ENCODE measurements around the gene PCBP1. TPM values are rescaled to one million over a fixed set of nuclear protein-coding genes. Genes with fewer than 3 reads are reported as not detected.

The PCBP1 gene
- total and polyA plus RNA-seq, 3 donors from 2014 or later = 144 to 270 (median 200) TPM

DNA sequence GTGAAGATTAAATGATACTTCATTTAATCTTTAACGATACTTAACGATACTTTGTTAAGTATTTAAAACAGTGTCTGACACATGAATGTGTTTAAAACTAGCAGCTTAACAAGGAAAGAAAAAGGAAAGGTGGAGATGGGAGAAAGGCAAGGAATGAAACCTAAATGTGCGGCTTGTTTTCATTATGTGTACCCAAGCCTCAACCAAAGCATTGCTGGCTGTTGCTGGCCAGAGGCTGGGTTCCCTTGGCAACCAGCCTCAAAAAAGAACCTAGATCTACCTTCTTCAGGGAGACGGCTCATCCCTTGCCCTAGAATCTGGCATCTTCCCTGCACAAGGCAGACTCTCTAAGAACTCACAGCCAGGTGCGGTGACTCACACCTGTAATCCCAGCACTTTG lies 13.8 kb upstream of the PCBP1 start:
- TF ChIP-seq, protein P1, sequence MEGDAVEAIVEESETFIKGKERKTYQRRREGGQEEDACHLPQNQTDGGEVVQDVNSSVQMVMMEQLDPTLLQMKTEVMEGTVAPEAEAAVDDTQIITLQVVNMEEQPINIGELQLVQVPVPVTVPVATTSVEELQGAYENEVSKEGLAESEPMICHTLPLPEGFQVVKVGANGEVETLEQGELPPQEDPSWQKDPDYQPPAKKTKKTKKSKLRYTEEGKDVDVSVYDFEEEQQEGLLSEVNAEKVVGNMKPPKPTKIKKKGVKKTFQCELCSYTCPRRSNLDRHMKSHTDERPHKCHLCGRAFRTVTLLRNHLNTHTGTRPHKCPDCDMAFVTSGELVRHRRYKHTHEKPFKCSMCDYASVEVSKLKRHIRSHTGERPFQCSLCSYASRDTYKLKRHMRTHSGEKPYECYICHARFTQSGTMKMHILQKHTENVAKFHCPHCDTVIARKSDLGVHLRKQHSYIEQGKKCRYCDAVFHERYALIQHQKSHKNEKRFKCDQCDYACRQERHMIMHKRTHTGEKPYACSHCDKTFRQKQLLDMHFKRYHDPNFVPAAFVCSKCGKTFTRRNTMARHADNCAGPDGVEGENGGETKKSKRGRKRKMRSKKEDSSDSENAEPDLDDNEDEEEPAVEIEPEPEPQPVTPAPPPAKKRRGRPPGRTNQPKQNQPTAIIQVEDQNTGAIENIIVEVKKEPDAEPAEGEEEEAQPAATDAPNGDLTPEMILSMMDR (IDR thresholded peaks at IDR 0.05) = no peak
- TF ChIP-seq POLR2A (IDR thresholded peaks at IDR 0.05) = no peak
- H3K4me1 ChIP-seq = peaks cover 14% of the 10 kb centered on the region
- H3K36me3 ChIP-seq (ENCODE audit: low read depth, missing control alignments) = peaks cover 4% of the 10 kb centered on the region

DNA sequence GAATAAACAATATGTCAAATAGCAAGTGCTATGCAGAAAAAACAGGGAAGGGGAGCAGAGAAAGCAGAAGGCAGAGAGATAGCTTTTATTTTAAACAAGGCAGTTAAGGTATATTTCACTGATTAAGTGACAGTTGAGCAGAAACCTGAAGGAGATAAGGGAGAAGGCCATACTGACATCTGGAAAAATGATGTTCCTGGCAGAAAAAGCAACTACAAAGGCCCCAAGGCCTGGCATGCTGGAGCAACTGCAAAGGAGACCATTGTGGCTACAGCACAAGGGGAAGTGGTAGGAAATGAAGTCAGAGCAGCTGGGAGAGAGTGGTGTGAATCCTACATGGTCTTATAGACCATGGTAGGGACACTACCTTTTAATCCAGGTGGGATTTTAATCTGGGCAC lies 8.9 kb upstream of the PCBP1 start:
- H3K27ac ChIP-seq = peak overlapping the region in 1 of 2 donors; percentile 8

More for the DNA sequence above, 13.8 kb upstream of the PCBP1 start:
- Histone ChIP-seq H3K4me3 (no peak overlapping the region), H3K27me3 (no peaks in the 10 kb centered on the region), H3K9me3 (no peaks in the 10 kb centered on the region), H3K27ac (no peak overlapping the region)
- DNase-seq = no peak
- WGBS, 2 donors = 69 to 76% methylated on average over 5 of the region's 5 CpGs
- intact Hi-C loops (cut with DNase I; ENCODE audit: low total_unique reads) = no loop called here

DNA sequence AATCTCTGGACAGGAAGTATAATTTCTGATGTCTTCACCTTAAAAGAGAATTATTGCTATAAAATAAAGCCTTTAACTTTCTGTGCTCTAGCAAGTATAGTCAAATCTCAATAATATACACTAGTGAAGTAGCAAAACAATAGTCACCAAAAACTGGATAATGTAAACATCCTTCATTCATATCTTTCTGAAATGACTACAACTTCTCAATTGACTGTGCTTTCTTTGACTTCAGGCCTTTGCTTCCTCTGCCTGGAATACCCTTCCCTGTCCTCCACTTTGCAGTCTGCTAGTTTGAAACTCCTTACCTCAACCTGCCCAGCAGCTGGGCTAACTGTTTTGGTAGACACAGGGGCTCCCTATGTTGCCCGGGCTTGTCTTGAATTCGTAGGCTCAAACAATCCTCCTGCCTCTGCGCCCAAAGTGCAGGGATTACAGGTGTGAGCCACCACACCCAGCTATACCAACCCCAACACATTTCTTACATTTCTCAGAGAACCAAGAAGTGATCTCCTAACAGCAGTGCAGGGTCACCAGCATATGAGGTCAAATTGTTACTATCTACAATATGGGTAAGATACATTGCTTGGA lies 6.6 kb upstream of the PCBP1 start:
- peak overlapping the region in 1 of 2 donors; percentile 9 for H3K27ac ChIP-seq
- no peak overlapping the region for H3K4me3 ChIP-seq
- TF ChIP-seq, protein P1 (IDR thresholded peaks at IDR 0.05) = no peak
- H3K9me3 ChIP-seq = no peaks in the 10 kb centered on the region
- no peak for DNase-seq
- intact Hi-C loops (cut with DNase I; ENCODE audit: low total_unique reads) = loop anchor here (10.0 kb wide), 1 partner anchor 166 kb away; the partner anchor contains the start of gene MXD1
- H3K27me3 ChIP-seq = no peaks in the 10 kb centered on the region
- 94 to 97% methylated on average over 3 of the region's 3 CpGs for WGBS, 2 donors
- H3K4me1 ChIP-seq = peaks cover 25% of the 10 kb centered on the region
- H3K36me3 ChIP-seq (ENCODE audit: low read depth, missing control alignments) = peaks cover 4% of the 10 kb centered on the region

More for the DNA sequence above, 8.9 kb upstream of the PCBP1 start:
- H3K4me1 ChIP-seq = peaks cover 7% of the 10 kb centered on the region
- no peaks in the 10 kb centered on the region for H3K27me3 ChIP-seq
- intact Hi-C loops (cut with DNase I; ENCODE audit: low total_unique reads) = no loop called here
- H3K36me3 ChIP-seq (ENCODE audit: low read depth, missing control alignments) = peaks cover 4% of the 10 kb centered on the region
- H3K4me3 ChIP-seq = no peak overlapping the region
- DNase-seq = no peak
- TF ChIP-seq, protein P1 (IDR thresholded peaks at IDR 0.05) = no peak
- no peak for TF ChIP-seq POLR2A (IDR thresholded peaks at IDR 0.05)
- H3K9me3 ChIP-seq = no peaks in the 10 kb centered on the region

DNA sequence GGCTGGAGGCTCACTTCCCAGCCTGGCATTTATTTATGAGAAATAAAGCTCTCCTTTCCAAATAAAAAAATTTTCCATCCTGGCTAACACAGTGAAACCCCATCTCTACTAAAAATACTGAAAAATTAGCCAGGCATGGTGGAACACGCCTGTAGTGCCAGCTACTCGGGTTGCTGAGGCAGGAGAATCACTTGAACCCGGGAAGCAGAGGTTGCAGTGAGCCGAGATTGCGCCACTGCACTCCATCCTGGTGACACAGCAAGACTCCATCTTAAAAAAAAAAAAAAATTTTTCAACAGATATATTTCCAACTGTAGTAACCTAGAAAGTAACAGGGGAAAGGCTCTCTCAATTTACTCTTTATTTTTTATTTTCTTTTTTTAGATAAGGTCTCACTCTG lies 6.1 kb upstream of the PCBP1 start:
- Histone ChIP-seq H3K9me3 (no peaks in the 10 kb centered on the region), H3K36me3 (ENCODE audit: low read depth, missing control alignments) (peaks cover 4% of the 10 kb centered on the region), H3K27ac (no peak overlapping the region), H3K27me3 (no peaks in the 10 kb centered on the region), H3K4me3 (no peak overlapping the region), H3K4me1 (peaks cover 28% of the 10 kb centered on the region)
- DNase-seq = no peak
- WGBS, 2 donors = 95% methylated on average over 5 of the region's 5 CpGs
- intact Hi-C loops (cut with DNase I; ENCODE audit: low total_unique reads) = loop anchor here (10.0 kb wide), 1 partner anchor 166 kb away; the partner anchor contains the start of gene MXD1
- no peak for TF ChIP-seq POLR2A (IDR thresholded peaks at IDR 0.05)
- TF ChIP-seq, protein P1 (IDR thresholded peaks at IDR 0.05) = no peak
